H9 (cell line): ENCODE measurements around the gene TAF1C. TPM values are rescaled to one million over a fixed set of nuclear protein-coding genes. Genes with fewer than 3 reads are reported as not detected.
A peak's percentile ranks its signal among the peaks of the same experiment; 100 is the strongest.

Source experiments
- DNase-seq: peaks from one replicate; pipeline ENCODE4 v3.0.0-alpha.2; 2017
- H2AFZ ChIP-seq: one replicate; pipeline ENCODE4 v1.6.1; 2013; ENCODE audit warnings: mild to moderate bottlenecking, low read length, control low read depth, moderate library complexity
- H2AK5ac ChIP-seq: 2 replicates; pipeline ENCODE4 v1.6.1; 2013; ENCODE audit warnings: low read length, control low read depth, mixed read lengths; ENCODE audit not compliant: insufficient read length
- H2BK120ac ChIP-seq: one replicate; pipeline ENCODE4 v1.6.1; 2013; ENCODE audit warnings: low read depth, mild to moderate bottlenecking, low read length, control low read depth, inconsistent platforms; ENCODE audit not compliant: poor library complexity, severe bottlenecking
- H2BK12ac ChIP-seq: 2 replicates; pipeline ENCODE4 v1.6.1; 2013; ENCODE audit warnings: low read length, control low read depth, mixed read lengths, low read depth; ENCODE audit not compliant: insufficient read length
- H2BK15ac ChIP-seq: 2 replicates; pipeline ENCODE4 v1.6.1; 2013; ENCODE audit warnings: low read depth, low read length, control low read depth
- H2BK20ac ChIP-seq: one replicate; pipeline ENCODE4 v1.6.1; 2013; ENCODE audit warnings: low read depth, mild to moderate bottlenecking, low read length, control low read depth, inconsistent platforms; ENCODE audit not compliant: poor library complexity, severe bottlenecking
- H2BK5ac ChIP-seq: 2 replicates; pipeline ENCODE4 v1.6.1; 2013; ENCODE audit warnings: low read length, control low read depth, mixed read lengths; ENCODE audit not compliant: insufficient read length
- H3K14ac ChIP-seq: 2 replicates; pipeline ENCODE4 v1.6.1; 2013; ENCODE audit warnings: low read length, control low read depth; ENCODE audit not compliant: insufficient read depth
- H3K18ac ChIP-seq: 2 replicates; pipeline ENCODE4 v1.6.1; 2013; ENCODE audit warnings: low read depth, mild to moderate bottlenecking, mixed read lengths, low read length, control low read depth; ENCODE audit not compliant: insufficient read length
- H3K23ac ChIP-seq: 2 replicates; pipeline ENCODE4 v1.6.1; 2013; ENCODE audit warnings: low read length, control low read depth, mixed read lengths, low read depth; ENCODE audit not compliant: insufficient read length
- H3K23me2 ChIP-seq: 2 replicates; pipeline ENCODE4 v1.6.1; 2013; ENCODE audit warnings: low read depth, mild to moderate bottlenecking, mixed read lengths, low read length, control low read depth; ENCODE audit not compliant: insufficient read length, poor library complexity, severe bottlenecking
- H3K27ac ChIP-seq: 2 replicates; pipeline ENCODE4 v1.5.1; 2013; ENCODE audit warnings: low read length, control low read depth, mixed read lengths, low read depth; ENCODE audit not compliant: insufficient read length
- H3K27me3 ChIP-seq: 2 replicates; pipeline ENCODE4 v1.6.1; 2013; ENCODE audit warnings: low read length, control low read depth, inconsistent platforms; ENCODE audit not compliant: insufficient read depth
- H3K4ac ChIP-seq: 2 replicates; pipeline ENCODE4 v1.6.1; 2013; ENCODE audit warnings: low read depth, mild to moderate bottlenecking, control low read depth, inconsistent platforms, low read length, moderate library complexity
- H3K4me1 ChIP-seq: 2 replicates; pipeline ENCODE4 v1.6.1; 2013; ENCODE audit warnings: low read length, control low read depth, inconsistent platforms; ENCODE audit not compliant: insufficient read depth
- H3K4me2 ChIP-seq: 2 replicates; pipeline ENCODE4 v1.6.1; 2013; ENCODE audit warnings: low read length, control low read depth, mixed read lengths; ENCODE audit not compliant: insufficient read length, insufficient read depth
- H3K56ac ChIP-seq: 2 replicates; pipeline ENCODE4 v1.6.1; 2013; ENCODE audit warnings: low read depth, mild to moderate bottlenecking, mixed read lengths, low read length, control low read depth; ENCODE audit not compliant: insufficient read length
- H3K79me1 ChIP-seq: 2 replicates; pipeline ENCODE4 v1.6.1; 2013; ENCODE audit warnings: low read depth, mild to moderate bottlenecking, moderate library complexity, low read length, control low read depth, inconsistent platforms; ENCODE audit not compliant: insufficient read depth, poor library complexity, severe bottlenecking
- H3K79me2 ChIP-seq: 2 replicates; pipeline ENCODE4 v1.6.1; 2013; ENCODE audit warnings: low read length, control low read depth, inconsistent platforms; ENCODE audit not compliant: insufficient read depth
- H3K9ac ChIP-seq: 2 replicates; pipeline ENCODE4 v1.6.1; 2013; ENCODE audit warnings: low read length, control low read depth, mixed read lengths; ENCODE audit not compliant: insufficient read length; ENCODE audit errors: extremely low read depth
- H3K9me3 ChIP-seq: one replicate; pipeline ENCODE4 v1.6.1; 2013; ENCODE audit warnings: low read depth, low read length, inconsistent platforms; ENCODE audit not compliant: control insufficient read depth
- H3T11ph ChIP-seq: one replicate; pipeline ENCODE4 v1.6.1; 2013; ENCODE audit warnings: mild to moderate bottlenecking, low read length, control low read depth, inconsistent platforms
- H4K20me1 ChIP-seq: one replicate; pipeline ENCODE4 v1.6.1; 2013; ENCODE audit not compliant: control insufficient read depth, insufficient read length, insufficient read depth
- H4K5ac ChIP-seq: 2 replicates; pipeline ENCODE4 v1.6.1; 2013; ENCODE audit warnings: low read depth, mild to moderate bottlenecking, mixed read lengths, low read length, control low read depth; ENCODE audit not compliant: insufficient read length
- H4K8ac ChIP-seq: replicated peaks from 2 replicates; pipeline ENCODE4 v1.6.1; 2013; ENCODE audit warnings: low read length, control low read depth, mixed read lengths, low read depth; ENCODE audit not compliant: insufficient read length
- H4K91ac ChIP-seq: 2 replicates; pipeline ENCODE4 v1.6.1; 2013; ENCODE audit warnings: low read depth, mild to moderate bottlenecking, moderate library complexity, mixed read lengths, low read length, control low read depth; ENCODE audit not compliant: insufficient read length
- H3K27ac Mint-ChIP-seq, 3 experiments: 2 replicates in 2 of 3; 3 replicates in 1 of 3; pipeline ENCODE4 v1.8.0; 2020 to 2021; ENCODE audit warnings: mixed read lengths in 3 of 3, mild to moderate bottlenecking in 1 of 3, moderate library complexity in 1 of 3
- H3K27me3 Mint-ChIP-seq: 2 replicates; pipeline ENCODE4 v1.8.0; 2021; ENCODE audit warnings: low read depth, mild to moderate bottlenecking, moderate library complexity, mixed read lengths
- H3K36me3 Mint-ChIP-seq, 3 experiments: 2 replicates in 2 of 3; 3 replicates in 1 of 3; pipeline ENCODE4 v1.8.0; 2020 to 2021; ENCODE audit warnings: low read depth in 3 of 3, mixed read lengths in 3 of 3; ENCODE audit not compliant: insufficient read depth in 1 of 3
- H3K4me1 Mint-ChIP-seq, 2 experiments: 2 replicates each; pipeline ENCODE4 v1.8.0; 2020; ENCODE audit warnings: mixed read lengths in 2 of 2
- H3K4me3 Mint-ChIP-seq, 2 experiments: 2 replicates in 1 of 2; 3 replicates in 1 of 2; pipeline ENCODE4 v1.8.0; 2020 to 2021; ENCODE audit warnings: mild to moderate bottlenecking in 2 of 2, mixed read lengths in 2 of 2, moderate library complexity in 1 of 2
- H3K9me3 Mint-ChIP-seq, 2 experiments: 2 replicates in 1 of 2; 3 replicates in 1 of 2; pipeline ENCODE4 v1.8.0; 2020; ENCODE audit warnings: mild to moderate bottlenecking in 2 of 2, mixed read lengths in 2 of 2, moderate library complexity in 1 of 2
- CTCF ChIP-seq: fragments of 200-600 bp; sonication (generic); conservative IDR thresholded peaks from 3 replicates; pipeline ENCODE4 v1.8.0; 2021; ENCODE audit warnings: antibody characterized with exemption, mild to moderate bottlenecking
- WGBS: extraction: QIAGEN DNeasy Blood & Tissue Kit; methylation state at CpG from one replicate; pipeline ENCODE4 v1.1.7; 2013; ENCODE audit warnings: missing lambda C conversion rate, low lambda C conversion rate, mixed read lengths; ENCODE audit not compliant: insufficient read length; ENCODE audit errors: extremely low coverage; 5-methylcytosine and 5-hydroxymethylcytosine counted together
- total RNA-seq: library from RNA; stranded (reverse); gene quantifications from 2 replicates; pipeline ENCODE4 v1.2.1, GENCODE V29; 2021

TAF1C gene
- total RNA-seq, 1 experiment from 2014 or later = 78.6 TPM

- no peak for TF ChIP-seq CTCF
- peak overlapping the region in 2 of 3 experiments; percentile 70 to 91; a peak in 3 of 7 replicates for H3K27ac Mint-ChIP-seq
- H2BK120ac ChIP-seq = no peak overlapping the region
- no CpG with 5 or more reads among the region's 18 CpGs for WGBS
- peaks cover 5% of the 10 kb centered on the region for H3K27me3 Mint-ChIP-seq
- H4K8ac ChIP-seq = no peak overlapping the region
- no peak overlapping the region for H2BK20ac ChIP-seq
- no peaks in the 10 kb centered on the region for H3K27me3 ChIP-seq
- no peaks in the 10 kb centered on the region for H3K9me3 Mint-ChIP-seq
- H3K79me2 ChIP-seq = no peaks in the 10 kb centered on the region
- no peak overlapping the region for H4K5ac ChIP-seq
- peaks cover 12 to 24% of the 10 kb centered on the region in 2 experiments for H3K4me1 Mint-ChIP-seq
- H2BK12ac ChIP-seq = no peak overlapping the region
- H3K4me2 ChIP-seq = no peak overlapping the region
- no peak overlapping the region for H3K27ac ChIP-seq
- H3T11ph ChIP-seq = no peak overlapping the region
- H2BK5ac ChIP-seq = no peak overlapping the region
- no peaks in the 10 kb centered on the region for H3K4me1 ChIP-seq
- no peak overlapping the region for H3K56ac ChIP-seq
- H3K9ac ChIP-seq = no peak overlapping the region
- no peak overlapping the region for H2AK5ac ChIP-seq
- H3K4me3 Mint-ChIP-seq = no peak overlapping the region; a peak in 1 of 5 replicates
- H3K79me1 ChIP-seq = no peaks in the 10 kb centered on the region
- peak; percentile 83 for DNase-seq
- H3K36me3 Mint-ChIP-seq = no peaks in the 10 kb centered on the region
- peak overlapping the region; percentile 25 for H3K14ac ChIP-seq
- no peak overlapping the region for H3K23ac ChIP-seq
- H4K91ac ChIP-seq = no peak overlapping the region
- no peak overlapping the region for H2AFZ ChIP-seq
- H3K4ac ChIP-seq = no peak overlapping the region
- H3K9me3 ChIP-seq = no peaks in the 10 kb centered on the region
- H2BK15ac ChIP-seq = no peak overlapping the region
- no peaks in the 10 kb centered on the region for H3K23me2 ChIP-seq
- H3K18ac ChIP-seq = peak overlapping the region; percentile 29
- H4K20me1 ChIP-seq = no peaks in the 10 kb centered on the region
These were observed 41.5 kb upstream of the TAF1C start for GRCh38 chr16:84228256-84228838.
